HG02678 (cell line): ENCODE results near the gene LITAFD.
"Not testable (repeated sequence)": the region's sequence is repeated elsewhere in the genome, so short reads cannot be mapped to it uniquely, and the experiment has no call there.

ENCODE experiments used
- ATAC-seq: cut with Tn5 transposase; IDR thresholded peaks from one replicate; pipeline ENCODE4 v1.9.1; 2021; ENCODE audit warnings: mild to moderate bottlenecking, moderate library complexity; ENCODE audit not compliant: unreplicated experiment

Gene LITAFD

DNA sequence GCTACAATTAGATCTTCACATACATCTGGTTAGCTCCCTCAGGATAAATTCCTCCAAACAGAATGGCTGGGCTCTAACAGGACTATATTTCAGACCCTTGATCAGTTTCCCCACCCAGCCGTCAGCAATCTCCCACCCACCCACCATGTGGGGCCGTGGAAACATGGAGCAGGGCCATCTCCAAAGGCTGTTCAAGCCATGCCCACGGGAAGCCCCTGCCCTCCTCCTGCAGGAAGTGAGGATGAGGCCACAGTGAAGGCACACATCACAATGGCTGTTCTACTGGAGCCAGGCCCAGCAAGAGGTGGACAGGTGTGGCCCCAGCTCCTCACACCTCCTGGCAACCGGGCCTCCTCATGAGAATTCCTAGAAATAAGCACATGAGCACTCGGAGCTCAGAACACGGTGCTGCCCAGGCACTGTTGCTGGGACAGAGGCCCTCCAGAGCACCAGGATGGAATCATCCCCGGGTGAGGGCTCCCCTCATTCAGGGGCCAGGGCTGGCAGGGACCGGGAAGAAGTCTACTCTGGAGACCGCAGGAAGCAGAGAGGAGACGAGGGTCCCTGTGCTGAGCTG lies at the start of gene LITAFD:
Gene LITAFD (plus strand): TSS at position 311 of the 577 bp plus-strand sequence. CDS start 2,005 bp downstream, outside the sequence.
- ATAC-seq = no peak

- no peak for ATAC-seq
Observed at GRCh38 chr16:8832717-8833105, 49.4 kb upstream of the LITAFD start.

DNA sequence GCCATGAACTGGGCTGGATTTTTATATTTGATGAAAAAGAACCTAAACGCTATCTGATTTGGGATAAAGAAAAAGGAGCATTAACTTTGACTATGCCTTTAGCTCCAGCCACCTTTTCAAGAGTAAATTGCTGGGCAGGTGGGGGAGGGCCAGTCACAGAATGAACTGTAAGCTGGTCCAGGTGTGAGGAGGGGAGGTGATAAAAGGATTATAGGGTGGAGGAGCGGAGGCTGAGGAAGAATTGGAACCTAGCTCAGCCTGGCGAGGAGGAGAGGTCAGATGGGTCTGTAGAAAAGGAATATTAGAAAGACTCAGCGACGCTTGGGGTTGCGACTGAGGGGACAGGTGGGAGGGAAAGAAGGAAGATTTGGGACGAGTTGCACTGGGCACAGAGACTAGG lies 45.4 kb upstream of the LITAFD start:
- ATAC-seq = not testable (repeated sequence)

DNA sequence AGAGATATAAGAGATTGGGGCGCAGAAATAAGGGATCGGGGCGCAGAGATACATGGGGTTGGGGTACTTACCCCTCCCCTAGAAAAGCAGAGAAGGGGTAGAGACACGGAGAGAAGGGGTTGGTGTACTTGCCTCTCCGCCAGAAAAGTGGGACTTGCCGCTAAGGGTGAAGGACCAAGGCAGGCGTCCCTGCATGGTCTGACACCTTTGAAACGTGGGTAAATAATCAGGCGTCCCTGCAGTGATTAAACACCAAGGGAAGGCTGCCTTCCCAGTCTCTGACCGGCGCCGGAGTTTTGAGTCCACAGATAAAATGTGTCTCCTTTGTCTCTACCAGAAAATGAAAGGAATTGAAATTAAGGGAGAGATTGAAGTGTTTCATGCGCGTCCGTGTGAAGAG lies 44.6 kb upstream of the LITAFD start:
- not testable (repeated sequence) for ATAC-seq

DNA sequence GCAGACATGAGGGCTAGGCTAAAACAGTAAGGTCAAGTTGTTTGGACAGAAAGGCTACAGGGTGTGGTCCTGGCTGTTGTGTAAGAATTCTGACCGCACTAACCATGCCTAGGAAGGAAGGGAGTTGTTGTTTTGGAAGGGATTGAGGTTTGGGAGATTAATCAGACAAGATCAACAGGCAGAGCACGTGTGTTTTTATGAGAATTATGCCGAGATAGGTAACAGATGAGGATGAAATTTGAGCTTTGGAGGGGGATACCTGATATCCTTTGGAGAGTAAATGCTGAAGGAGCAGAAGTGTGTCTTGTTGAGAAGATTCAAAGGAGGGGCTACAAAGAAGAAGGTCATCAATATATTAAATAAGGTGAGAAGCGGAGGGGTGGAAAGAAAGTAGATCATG lies 40.1 kb upstream of the LITAFD start:
- ATAC-seq = not testable (repeated sequence)

DNA sequence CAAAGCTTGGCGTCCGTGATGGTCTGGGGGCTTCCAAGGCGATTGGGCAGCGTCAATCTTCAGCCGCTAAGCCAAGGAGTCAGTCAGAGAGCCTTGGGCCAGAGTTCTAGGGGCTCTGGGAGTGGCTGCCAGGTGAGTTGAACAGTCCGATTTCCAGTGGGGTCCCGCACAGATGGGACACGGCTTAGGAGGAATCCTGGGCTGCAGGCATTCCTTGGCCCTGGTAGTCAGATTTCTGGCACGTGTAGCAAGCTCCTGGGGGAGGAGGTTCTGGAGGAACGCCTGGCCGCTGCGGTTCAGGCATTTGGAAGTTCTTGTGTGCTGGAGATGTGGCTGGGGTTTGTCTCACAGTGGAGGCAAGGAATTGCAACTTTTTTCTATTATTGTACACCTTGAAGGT lies 38.9 kb upstream of the LITAFD start:
- ATAC-seq = not testable (repeated sequence)

GRCh38 chr16:8845699-8846298 lies 36.4 kb upstream of the LITAFD start:
- no peak for ATAC-seq

- ATAC-seq = no peak
Observed at GRCh38 chr16:8846401-8846932, 35.7 kb upstream of the LITAFD start.

GRCh38 chr16:8847145-8847544 lies 35.0 kb upstream of the LITAFD start:
- no peak for ATAC-seq

GRCh38 chr16:8847623-8848022 lies 34.5 kb upstream of the LITAFD start:
- no peak for ATAC-seq

GRCh38 chr16:8848231-8848938 lies 33.8 kb upstream of the LITAFD start:
- ATAC-seq = no peak

DNA sequence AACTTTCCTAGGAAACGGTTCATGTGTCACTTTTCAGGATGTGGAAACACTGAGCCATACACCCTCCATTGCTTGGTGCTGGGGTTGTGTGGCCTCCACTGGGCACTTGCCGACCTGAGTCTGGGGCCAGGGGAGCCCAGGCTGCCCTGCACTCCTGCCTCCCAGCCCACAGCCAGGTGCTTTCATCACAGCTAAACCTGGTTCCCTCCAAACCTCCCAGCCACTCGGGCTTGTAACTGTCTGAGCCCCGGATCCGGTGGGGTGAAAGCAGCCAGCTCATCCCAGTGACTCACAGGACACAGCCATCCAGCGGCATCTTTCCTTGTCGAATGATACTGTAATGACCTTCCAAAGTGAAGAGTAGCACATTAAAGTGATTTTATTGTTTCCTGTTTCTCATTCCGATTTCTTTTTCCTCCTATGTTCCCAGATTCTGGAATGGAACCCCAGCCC lies 33.2 kb upstream of the LITAFD start:
- ATAC-seq = no peak

GRCh38 chr16:8849411-8850011 lies 32.6 kb upstream of the LITAFD start:
- no peak for ATAC-seq

DNA sequence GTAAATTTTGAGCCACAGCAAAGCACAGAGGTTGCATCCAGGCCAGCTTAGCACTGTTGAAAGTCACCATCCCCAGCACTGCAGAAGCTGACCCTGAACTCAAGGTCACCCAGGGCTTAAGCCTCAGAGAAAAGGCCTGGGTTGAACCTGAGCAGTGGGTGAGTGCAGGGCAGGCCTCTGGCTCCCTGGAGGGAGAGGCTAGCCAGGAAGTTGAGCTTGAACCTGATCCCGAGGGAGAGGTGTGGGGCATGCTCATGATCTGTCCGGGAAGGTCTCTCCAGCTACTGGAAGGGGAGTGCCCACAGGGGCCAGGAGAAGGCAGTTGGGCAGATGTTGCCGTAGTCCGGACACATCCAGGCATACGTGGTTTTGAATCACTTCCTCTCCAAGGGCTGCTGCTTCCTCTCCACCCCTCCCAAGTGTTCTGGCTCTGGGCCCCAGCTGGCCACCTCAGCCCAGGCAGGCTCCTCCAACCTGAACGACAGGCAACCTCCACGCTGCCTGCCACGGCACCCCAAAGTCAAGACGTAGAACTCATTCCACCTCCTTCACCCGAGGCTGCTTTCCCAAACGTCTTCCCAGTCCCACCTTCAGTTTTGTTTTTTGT lies 31.8 kb upstream of the LITAFD start:
- ATAC-seq = no peak

DNA sequence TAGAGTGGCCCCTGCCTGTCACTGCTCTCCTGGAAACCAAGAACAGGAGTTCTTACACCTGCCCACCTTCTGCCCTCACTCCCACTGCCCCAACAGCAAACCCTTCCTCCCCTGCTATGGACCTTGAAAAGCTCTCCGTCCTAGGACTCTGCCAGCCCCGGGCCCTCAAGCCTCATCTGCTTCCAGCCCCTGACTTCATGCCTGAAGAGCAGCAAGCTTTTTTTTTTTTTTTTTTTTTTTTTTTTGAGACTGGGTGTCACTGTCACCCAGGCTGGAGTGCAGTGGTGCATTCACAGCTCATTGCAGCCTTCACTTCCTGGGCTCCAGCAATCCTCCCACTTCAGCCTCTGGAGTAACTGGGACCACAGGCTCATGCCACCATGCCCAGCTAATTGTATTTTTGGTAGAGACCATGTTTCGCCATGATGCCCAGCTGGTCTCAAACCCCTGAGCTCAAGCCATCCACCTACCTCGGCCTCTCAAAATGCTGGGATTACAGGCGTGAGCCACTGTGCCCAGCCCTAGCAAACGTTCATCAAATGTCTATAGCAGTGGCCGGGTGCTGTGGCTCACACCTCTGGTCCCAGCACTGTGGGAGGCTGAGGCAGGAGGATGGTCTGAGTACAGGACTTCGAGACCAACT lies 30.3 kb upstream of the LITAFD start:
- no peak for ATAC-seq

DNA sequence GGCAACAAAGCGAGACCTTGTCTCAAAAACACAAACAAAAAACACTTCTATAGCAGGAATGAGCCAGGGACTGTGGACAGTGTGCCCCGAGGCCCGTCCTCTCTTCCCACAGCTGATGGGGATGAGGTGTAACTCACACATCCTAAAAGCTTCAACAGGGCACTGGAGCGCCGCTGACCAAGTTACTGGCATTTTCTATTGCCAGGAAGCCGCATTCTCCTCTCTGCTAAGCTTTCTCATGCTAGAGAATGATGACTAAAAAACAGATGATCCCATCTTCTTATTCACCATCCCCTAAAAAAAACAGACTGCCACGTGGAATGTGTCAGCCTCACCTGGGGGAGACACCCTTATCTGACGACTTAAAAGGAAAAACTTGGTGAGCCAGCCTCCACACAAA lies 29.6 kb upstream of the LITAFD start:
- ATAC-seq = no peak

DNA sequence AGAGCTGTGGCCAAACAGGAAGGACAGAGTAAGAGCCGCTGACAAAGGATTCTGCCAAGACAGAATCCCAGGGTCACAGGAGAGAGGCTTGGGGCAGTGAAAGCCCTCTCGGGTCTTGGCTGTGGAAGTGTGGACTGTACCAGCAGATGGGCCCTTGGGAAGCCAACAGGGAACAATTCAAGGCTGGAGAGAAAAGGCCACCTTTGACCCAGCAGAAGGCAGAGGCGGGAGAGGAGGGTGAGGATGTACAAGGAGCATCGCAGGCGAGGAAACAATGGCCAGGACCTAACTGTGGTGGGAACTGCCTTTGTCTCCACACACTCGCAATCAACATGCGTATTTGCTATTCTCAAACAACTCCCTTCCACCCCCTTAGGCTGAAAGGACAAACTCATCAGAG lies 29.0 kb upstream of the LITAFD start:
- no peak for ATAC-seq

GRCh38 chr16:8853611-8854010 lies 28.5 kb upstream of the LITAFD start:
- no peak for ATAC-seq

DNA sequence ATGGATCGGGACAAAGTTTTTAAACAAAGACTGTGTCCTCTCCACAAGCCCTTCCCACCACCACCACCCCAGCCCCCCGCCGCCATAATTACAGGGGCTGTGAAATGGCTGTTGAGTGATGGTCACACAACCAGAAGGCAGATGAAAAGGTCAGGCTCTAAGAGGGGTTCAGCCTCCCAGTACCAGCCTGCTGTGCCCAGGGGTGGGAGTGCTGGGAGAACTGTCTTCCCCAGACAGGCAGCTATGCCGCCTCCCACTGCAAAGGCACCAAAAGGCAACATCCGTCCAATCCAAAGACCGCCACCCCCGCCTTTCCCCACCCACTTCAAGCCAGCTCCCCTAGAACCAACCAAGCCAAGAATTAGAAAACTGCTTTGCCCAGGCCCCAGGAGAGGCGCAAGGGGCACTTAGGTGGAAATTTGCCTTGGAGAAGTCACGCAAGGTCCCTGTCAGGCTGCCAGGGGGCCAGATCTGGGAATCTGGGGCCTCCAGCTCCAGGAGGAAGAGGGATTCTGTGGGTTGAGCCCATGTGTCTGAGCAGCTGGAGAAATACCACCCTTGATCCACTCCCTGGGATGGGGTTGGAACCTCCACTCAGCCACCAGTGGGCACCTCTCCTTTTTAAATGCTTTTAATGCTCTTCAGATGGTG lies 27.7 kb upstream of the LITAFD start:
- no peak for ATAC-seq
